Colonic mucosa (tissue), 4 donors: ENCODE results near the gene SUPT4H1. TPM values are rescaled to one million over a fixed set of nuclear protein-coding genes. Genes with fewer than 3 reads are reported as not detected.

ENCODE experiments used
- DNase-seq: peaks from one replicate; pipeline ENCODE4 v3.0.0-alpha.2; 2020
- H3K27ac ChIP-seq: fragments of 200-600 bp; one replicate; pipeline ENCODE4 v1.8.0; 2021
- H3K27me3 ChIP-seq: fragments of 200-600 bp; one replicate; pipeline ENCODE4 v1.8.0; 2021
- H3K36me3 ChIP-seq: fragments of 200-600 bp; one replicate; pipeline ENCODE4 v1.8.0; 2021
- H3K4me1 ChIP-seq: fragments of 200-600 bp; one replicate; pipeline ENCODE4 v1.8.0; 2021; ENCODE audit warnings: mild to moderate bottlenecking
- H3K4me3 ChIP-seq: fragments of 200-600 bp; one replicate; pipeline ENCODE4 v1.8.0; 2021
- H3K9ac ChIP-seq, 2 donors: one replicate each; pipeline ENCODE4 v1.7.0; 2013; ENCODE audit warnings: control low read depth in 2 of 2, low read depth in 2 of 2, low read length in 2 of 2
- H3K9me3 ChIP-seq: fragments of 200-600 bp; one replicate; pipeline ENCODE4 v1.8.0; 2021
- intact Hi-C: fragments of 100-400 bp; cut with DNase I; formaldehyde crosslinking; loops from one replicate; pipeline ENCODE4 v1.14.1; 2022
- total RNA-seq, 2 donors: library from RNA; stranded (reverse); fragmentation: NEBNext Ultra II Directional in 1 of 2; extraction: Animal tissue kit (Norgen Biotek cat#: 25700) in 1 of 2; gene quantifications; one replicate each; pipeline ENCODE4 v1.2.1, GENCODE V29; 2021
- TF ChIP-seq, protein P1 (sequence below): fragments of 200-600 bp; IDR thresholded peaks from one replicate; pipeline ENCODE4 v1.8.0; 2022; ENCODE audit warnings: antibody characterized with exemption, mild to moderate bottlenecking
- donor health status: healthy.
- donor health status: DM: no; HTN: no; CAD: no.
- donor health status: DM: no; HTN: no; CAD: no.

SUPT4H1 gene
- total RNA-seq, 2 donors from 2014 or later, result 68.7 to 75.3 TPM

GRCh38 chr17:58382872-58383242 is 30.9 kb upstream of the SUPT4H1 start:
- Histone ChIP-seq H3K4me1 (peaks cover 5% of the 10 kb centered on the region), H3K36me3 (no peaks in the 10 kb centered on the region), H3K4me3 (no peak overlapping the region), H3K9me3 (no peaks in the 10 kb centered on the region), H3K9ac (peak overlapping the region in 1 of 2 donors; percentile 46), H3K27me3 (no peaks in the 10 kb centered on the region), H3K27ac (peak overlapping the region; percentile 54)
- TF ChIP-seq, protein P1, sequence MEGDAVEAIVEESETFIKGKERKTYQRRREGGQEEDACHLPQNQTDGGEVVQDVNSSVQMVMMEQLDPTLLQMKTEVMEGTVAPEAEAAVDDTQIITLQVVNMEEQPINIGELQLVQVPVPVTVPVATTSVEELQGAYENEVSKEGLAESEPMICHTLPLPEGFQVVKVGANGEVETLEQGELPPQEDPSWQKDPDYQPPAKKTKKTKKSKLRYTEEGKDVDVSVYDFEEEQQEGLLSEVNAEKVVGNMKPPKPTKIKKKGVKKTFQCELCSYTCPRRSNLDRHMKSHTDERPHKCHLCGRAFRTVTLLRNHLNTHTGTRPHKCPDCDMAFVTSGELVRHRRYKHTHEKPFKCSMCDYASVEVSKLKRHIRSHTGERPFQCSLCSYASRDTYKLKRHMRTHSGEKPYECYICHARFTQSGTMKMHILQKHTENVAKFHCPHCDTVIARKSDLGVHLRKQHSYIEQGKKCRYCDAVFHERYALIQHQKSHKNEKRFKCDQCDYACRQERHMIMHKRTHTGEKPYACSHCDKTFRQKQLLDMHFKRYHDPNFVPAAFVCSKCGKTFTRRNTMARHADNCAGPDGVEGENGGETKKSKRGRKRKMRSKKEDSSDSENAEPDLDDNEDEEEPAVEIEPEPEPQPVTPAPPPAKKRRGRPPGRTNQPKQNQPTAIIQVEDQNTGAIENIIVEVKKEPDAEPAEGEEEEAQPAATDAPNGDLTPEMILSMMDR, result no peak
- intact Hi-C loops, result no loop called here
- peak; percentile 65 for DNase-seq

DNA sequence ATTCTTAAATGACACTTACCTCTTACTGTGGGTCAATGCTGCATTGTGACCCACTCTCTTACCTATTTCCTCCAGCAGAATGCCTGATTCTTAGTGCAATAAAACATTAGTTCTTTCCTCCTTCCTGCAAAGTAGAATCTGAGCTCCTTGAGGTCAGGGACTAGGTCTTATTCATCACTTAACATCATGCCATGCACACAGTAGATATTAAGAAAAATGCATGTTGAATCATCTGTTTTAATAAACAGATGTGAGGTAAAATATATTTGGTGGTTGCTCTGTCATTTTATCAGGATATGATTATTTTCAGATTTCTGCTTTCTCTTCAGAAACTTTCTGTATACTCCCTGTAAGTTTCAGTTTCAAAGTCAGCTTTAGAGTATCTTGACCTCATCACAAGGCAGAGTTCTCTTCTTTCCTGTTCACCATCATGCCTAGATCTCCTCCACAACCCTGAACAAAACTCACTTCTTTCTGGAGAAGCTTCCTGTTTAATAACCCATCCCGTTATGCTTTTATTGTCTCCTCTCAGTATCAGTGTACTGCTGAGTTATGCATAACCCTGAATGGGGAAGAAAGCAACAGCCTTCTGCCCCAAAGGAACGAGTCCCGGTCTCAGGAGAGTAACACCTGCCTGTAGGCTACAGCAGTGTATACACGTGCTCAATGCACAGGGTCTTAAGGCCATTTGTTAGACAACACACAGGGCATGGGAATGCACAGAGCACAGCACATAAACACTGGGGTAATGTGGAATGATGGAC is 30.3 kb upstream of the SUPT4H1 start:
- Histone ChIP-seq H3K9me3 (no peaks in the 10 kb centered on the region), H3K36me3 (no peaks in the 10 kb centered on the region), H3K27me3 (no peaks in the 10 kb centered on the region), H3K4me1 (peaks cover 5% of the 10 kb centered on the region), H3K27ac (peak overlapping the region; percentile 54), H3K9ac (peak overlapping the region in 1 of 2 donors; percentile 46), H3K4me3 (no peak overlapping the region)
- TF ChIP-seq, protein P1, result no peak
- intact Hi-C loops, result no loop called here
- no peak for DNase-seq

GRCh38 chr17:58381124-58382035 is 29.4 kb upstream of the SUPT4H1 start:
- Histone ChIP-seq H3K9me3 (no peaks in the 10 kb centered on the region), H3K9ac (peak overlapping the region in 1 of 2 donors; percentile 47), H3K4me3 (no peak overlapping the region), H3K27me3 (no peaks in the 10 kb centered on the region), H3K4me1 (peaks cover 14% of the 10 kb centered on the region), H3K27ac (peak overlapping the region; percentile 54), H3K36me3 (no peaks in the 10 kb centered on the region)
- TF ChIP-seq, protein P1, result no peak
- DNase-seq, result peak; percentile 57
- intact Hi-C loops, result no loop called here

DNA sequence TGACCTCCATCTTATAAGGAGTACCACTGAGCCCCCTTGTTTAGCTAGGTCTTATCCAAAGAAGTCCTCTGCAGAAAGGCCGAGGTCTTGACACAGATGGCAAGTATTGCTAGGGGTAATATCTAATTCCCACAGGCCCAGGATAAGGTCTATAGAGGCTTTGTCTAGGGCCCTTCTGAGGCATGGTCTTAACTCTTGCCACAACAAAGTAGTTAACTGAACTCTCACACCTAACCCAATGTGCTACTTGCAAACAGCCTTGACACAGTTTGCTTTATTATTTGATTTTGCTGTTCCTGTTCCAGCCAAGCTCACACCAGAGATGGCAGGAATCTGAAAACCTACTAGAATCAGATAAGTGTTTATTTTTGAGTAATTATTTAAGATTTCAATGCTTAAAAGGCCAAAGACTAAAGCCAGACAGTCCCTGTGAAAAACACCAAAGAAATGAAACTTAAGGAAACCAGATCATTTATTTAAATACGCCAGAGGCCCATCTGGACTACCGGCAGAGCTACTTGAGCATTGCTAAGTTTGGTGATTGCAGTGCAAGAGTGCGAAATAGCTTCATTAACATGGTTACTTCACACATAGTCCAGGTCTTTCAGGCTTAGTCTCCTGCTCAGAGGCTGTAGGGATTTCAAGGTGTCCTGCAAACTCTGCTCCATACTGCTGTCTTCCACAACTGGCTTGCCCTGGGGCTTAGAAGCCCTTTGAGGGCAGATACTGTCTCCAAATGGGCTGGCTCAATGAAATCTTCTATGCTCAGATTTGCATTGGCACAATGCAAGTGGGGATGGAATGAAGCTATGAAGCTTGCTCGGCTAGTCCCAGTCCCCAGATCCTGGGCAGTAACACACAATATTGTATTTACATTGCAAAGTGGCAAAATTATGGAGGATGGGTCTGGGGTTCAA is 28.5 kb upstream of the SUPT4H1 start:
- intact Hi-C loops, result no loop called here
- Histone ChIP-seq H3K9ac (peak overlapping the region in 1 of 2 donors; percentile 49), H3K4me3 (no peak overlapping the region), H3K4me1 (peaks cover 21% of the 10 kb centered on the region), H3K27ac (peak overlapping the region; percentile 24), H3K27me3 (no peaks in the 10 kb centered on the region), H3K9me3 (no peaks in the 10 kb centered on the region), H3K36me3 (no peaks in the 10 kb centered on the region)
- TF ChIP-seq, protein P1, result no peak
- no peak for DNase-seq

DNA sequence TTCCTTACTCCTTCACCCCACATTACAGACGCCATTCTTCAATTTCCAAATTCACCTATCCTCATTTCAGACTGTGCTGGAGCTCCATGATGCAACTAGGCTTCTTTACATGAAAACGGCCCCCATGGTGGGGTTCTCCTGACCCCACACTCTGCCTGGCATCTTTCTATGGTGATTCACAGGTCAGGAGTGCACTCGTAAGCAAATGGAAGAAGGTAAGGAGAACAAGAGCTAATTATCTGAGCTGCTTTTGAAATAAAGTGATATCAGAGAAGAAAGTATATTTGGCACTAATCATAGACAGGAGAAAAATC is 27.5 kb upstream of the SUPT4H1 start:
- H3K9ac ChIP-seq, result peak overlapping the region in 1 of 2 donors; percentile 60
- no peaks in the 10 kb centered on the region for H3K36me3 ChIP-seq
- TF ChIP-seq, protein P1, result no peak
- no peaks in the 10 kb centered on the region for H3K27me3 ChIP-seq
- no peak overlapping the region for H3K4me3 ChIP-seq
- no peaks in the 10 kb centered on the region for H3K9me3 ChIP-seq
- H3K27ac ChIP-seq, result no peak overlapping the region
- peaks cover 25% of the 10 kb centered on the region for H3K4me1 ChIP-seq
- intact Hi-C loops, result no loop called here
- DNase-seq, result no peak
